ENCODE results near the gene SDF2. TPM values are rescaled to one million over a fixed set of nuclear protein-coding genes. Genes with fewer than 3 reads are reported as not detected.

Gene SDF2
- total RNA-seq, 1 donor from 2014 or later, result 73.0 TPM

- peak; percentile 98 for DNase-seq (ENCODE audit: extremely low spot score, unreplicated experiment)
- Mint-ChIP-seq H3K4me1 (ENCODE audit: unreplicated experiment) (peaks cover 29% of the 10 kb centered on the region), H3K27me3 (ENCODE audit: unreplicated experiment) (no peaks in the 10 kb centered on the region), H3K36me3 (ENCODE audit: unreplicated experiment) (peaks cover 19% of the 10 kb centered on the region), H3K27ac (ENCODE audit: unreplicated experiment) (peak within 1 kb of the TSS; percentile 96), H3K4me3 (ENCODE audit: unreplicated experiment) (peak within 1 kb of the TSS; percentile 87), H3K9me3 (ENCODE audit: unreplicated experiment) (no peaks in the 10 kb centered on the region)
- TF ChIP-seq CTCF (IDR thresholded peaks at IDR 0.05), result no peak
These were observed 16.7 kb downstream of the SDF2 start, which contains the start of gene BLTP2 for GRCh38 chr17:28644787-28645575. Gene BLTP2, minus strand, starts transcription at chr17:28645158. Its CDS starts 102 bp downstream, at chr17:28645056.

GRCh38 chr17:28643983-28644786, 17.5 kb downstream of the SDF2 start:
- H3K27ac Mint-ChIP-seq (ENCODE audit: unreplicated experiment), result peak overlapping the region; percentile 80

GRCh38 chr17:28641579-28641978, 20.1 kb downstream of the SDF2 start:
- H3K27ac Mint-ChIP-seq (ENCODE audit: unreplicated experiment), result no peak overlapping the region
- H3K27me3 Mint-ChIP-seq (ENCODE audit: unreplicated experiment), result no peaks in the 10 kb centered on the region
- no peak for DNase-seq (ENCODE audit: extremely low spot score, unreplicated experiment)
- peaks cover 40% of the 10 kb centered on the region for H3K36me3 Mint-ChIP-seq (ENCODE audit: unreplicated experiment)
- H3K9me3 Mint-ChIP-seq (ENCODE audit: unreplicated experiment), result no peaks in the 10 kb centered on the region
- no peak for TF ChIP-seq CTCF (IDR thresholded peaks at IDR 0.05)
- peaks cover 25% of the 10 kb centered on the region for H3K4me1 Mint-ChIP-seq (ENCODE audit: unreplicated experiment)
- no peak overlapping the region for H3K4me3 Mint-ChIP-seq (ENCODE audit: unreplicated experiment)

More at GRCh38 chr17:28643983-28644786, 17.5 kb downstream of the SDF2 start:
- no peak for DNase-seq (ENCODE audit: extremely low spot score, unreplicated experiment)
- peaks cover 23% of the 10 kb centered on the region for H3K36me3 Mint-ChIP-seq (ENCODE audit: unreplicated experiment)
- H3K4me1 Mint-ChIP-seq (ENCODE audit: unreplicated experiment), result peaks cover 29% of the 10 kb centered on the region
- peak; percentile 51 for TF ChIP-seq CTCF (IDR thresholded peaks at IDR 0.05)
- H3K27me3 Mint-ChIP-seq (ENCODE audit: unreplicated experiment), result no peaks in the 10 kb centered on the region
- no peaks in the 10 kb centered on the region for H3K9me3 Mint-ChIP-seq (ENCODE audit: unreplicated experiment)
- peak overlapping the region; percentile 87 for H3K4me3 Mint-ChIP-seq (ENCODE audit: unreplicated experiment)

GRCh38 chr17:28635506-28635905, 26.2 kb downstream of the SDF2 start:
- Mint-ChIP-seq H3K4me1 (ENCODE audit: unreplicated experiment) (no peaks in the 10 kb centered on the region), H3K27ac (ENCODE audit: unreplicated experiment) (no peak overlapping the region), H3K36me3 (ENCODE audit: unreplicated experiment) (peaks cover 78% of the 10 kb centered on the region), H3K4me3 (ENCODE audit: unreplicated experiment) (no peak overlapping the region), H3K9me3 (ENCODE audit: unreplicated experiment) (no peaks in the 10 kb centered on the region), H3K27me3 (ENCODE audit: unreplicated experiment) (no peaks in the 10 kb centered on the region)
- DNase-seq (ENCODE audit: extremely low spot score, unreplicated experiment), result no peak
- no peak for TF ChIP-seq CTCF (IDR thresholded peaks at IDR 0.05)
